Stimulated activated CD8-positive, alpha-beta memory T cell treated with anti-CD3 and anti-CD28 coated beads, Interleukin-15, amount 100 ng/mL, for 1 hour (primary cell): Measurements from ENCODE around the gene SNX24.
"Not testable (repeated sequence)": the region's sequence is repeated elsewhere in the genome, so short reads cannot be mapped to it uniquely, and the experiment has no call there.

ENCODE experiments used
- DNase-seq: peaks from one replicate; pipeline ENCODE4 v3.0.0-alpha.2; 2020; ENCODE audit warnings: low read depth

The SNX24 gene

DNA sequence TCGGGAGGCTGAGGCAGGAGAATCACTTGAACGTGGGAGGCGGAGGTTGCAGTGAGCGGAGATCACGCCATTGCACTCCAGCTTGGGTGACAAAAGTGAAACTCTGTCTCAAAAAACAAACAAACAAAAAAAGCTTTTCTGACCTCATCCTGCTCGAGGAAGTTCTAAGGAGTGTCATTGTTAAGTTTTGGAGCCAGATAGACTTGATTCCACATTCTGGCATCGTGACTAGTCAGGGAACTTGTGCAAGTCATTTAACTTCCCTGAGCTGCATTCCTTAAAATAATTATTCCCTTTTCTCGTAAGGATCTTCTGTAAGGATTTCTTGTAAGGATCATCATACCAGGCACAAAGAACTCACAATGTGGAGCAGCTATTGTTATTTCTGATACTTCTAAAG lies 26.2 kb downstream of the SNX24 start:
- DNase-seq = no peak

DNA sequence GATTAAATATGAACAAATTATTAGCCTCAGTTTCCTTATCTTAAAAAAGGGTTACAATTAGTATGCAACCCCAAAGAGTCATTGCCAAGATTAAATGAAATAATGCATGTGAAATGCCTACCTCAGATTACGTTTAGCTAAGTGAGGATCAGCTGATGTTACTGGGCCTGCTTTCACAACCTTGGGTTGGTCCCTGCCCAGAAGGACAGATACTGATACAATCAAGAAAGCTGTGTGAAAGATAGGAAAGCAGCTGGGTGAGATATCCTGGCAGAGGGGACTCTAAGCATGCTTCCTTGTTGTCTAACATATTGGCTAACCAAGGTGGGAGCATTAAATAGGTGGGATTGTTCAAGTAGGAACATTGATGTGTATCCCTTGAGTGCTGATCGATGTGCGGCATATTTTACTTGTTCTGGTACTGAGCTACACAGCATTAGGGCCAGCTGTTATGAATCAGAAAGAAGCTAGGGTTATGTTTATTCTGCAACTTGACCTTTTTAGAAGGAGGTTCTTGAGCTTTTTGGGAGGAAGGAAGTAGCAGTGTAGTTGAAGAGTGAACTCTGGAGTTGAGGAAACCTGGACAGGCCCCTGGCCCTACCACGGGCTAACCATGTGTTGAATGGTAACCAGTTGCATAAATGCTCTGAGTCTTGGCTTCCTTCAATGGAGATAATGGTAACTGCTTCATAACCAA lies 28.9 kb downstream of the SNX24 start:
- DNase-seq = no peak

DNA sequence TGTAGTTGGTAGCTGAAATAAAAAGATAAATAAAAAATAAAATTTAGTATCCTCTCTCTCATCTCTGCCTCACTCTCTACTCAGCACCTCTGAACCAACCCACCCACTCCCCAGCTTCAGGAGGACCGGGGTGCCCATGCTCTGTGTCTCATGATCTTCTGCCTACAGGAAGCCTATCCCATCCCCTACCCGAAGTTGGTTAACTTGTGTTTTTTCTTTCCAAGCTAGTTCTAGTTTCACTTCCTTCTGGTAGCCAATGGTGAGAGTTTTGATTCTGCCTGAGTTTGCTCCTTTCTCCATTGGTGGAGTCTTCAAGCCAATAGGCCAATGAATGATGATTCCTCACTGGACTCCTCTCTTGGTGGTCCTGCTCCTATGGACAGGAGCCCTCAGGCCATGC lies 32.1 kb downstream of the SNX24 start:
- DNase-seq = no peak

DNA sequence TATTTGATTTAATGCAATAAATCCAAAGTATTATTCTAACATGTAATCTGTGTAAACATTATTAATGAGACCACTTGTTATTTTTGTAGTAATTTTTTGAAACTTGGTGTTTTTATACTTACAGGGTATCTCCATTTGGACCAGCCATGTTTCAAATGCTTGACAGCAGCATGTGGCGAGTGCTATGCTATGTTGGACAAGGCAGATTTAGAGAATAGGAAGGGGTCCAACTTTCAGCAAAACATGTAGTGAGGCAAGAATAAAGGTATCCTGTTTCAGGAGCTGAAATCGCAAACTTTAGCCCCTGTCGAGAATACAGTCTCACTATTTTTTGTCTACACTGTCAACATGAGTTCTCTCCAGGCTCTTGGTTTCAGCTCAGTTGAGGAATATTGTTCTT lies 33.7 kb downstream of the SNX24 start:
- no peak for DNase-seq

DNA sequence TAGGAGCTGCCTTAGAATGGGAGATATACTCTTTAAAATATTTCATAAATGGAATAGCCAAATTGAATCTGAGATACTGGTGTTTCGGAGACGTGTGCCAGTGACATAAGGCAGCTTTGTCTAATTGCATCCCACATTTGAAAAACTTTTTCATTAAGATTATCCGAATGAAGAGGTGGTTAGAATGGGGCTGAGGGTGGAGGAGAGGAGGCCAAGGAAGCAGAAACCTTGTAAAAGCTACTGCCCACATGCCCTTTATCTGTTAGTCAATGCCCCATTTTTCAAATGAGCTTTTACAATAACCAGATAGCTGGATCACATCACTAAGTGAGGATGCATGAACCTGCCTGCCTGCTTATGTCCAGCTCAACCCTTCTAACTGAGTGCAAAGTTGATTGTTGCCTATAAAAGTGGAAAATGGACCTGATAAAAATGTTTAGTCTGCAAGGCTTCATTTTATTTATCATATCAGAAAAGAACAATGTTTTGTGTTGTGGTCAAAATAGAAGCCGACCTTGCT lies 34.8 kb downstream of the SNX24 start:
- no peak for DNase-seq

DNA sequence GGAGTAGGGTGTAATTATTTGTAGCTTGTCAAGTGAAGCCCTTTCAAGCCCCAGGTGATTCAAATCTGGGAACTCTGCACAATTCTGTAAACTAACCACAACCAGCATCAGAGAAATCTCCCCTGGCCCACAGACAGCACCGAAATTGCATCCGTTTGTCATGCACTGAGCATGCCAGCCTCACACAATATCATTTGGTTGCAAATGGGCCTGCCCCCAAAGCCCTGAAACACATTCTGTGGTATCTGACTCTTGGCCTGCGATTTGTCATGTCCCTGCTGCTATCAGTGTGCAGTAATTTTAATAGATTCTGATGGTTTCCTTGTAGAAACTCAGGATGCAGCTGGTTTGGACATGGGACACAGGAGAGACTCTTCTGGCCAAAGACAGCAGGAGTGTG lies 35.3 kb downstream of the SNX24 start:
- no peak for DNase-seq

DNA sequence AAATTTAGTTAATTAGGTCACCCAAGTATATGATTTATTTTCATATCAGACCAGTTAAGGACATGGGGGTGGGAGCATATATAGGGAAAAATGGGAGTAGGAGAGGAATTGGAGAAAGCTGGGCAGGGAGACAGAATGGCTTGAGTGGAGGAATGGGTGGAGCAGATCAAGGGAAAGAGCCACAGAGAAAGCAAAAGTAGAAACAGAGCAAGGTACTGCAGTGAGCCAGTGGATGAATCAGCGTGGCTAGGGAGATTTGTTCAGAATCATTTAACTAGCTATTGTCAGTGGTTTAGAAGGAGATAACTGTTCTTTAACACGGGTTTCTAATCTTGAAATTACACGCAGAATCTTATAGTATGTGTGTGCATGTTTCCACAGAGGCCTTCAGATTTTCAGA lies 37.4 kb downstream of the SNX24 start:
- no peak for DNase-seq

DNA sequence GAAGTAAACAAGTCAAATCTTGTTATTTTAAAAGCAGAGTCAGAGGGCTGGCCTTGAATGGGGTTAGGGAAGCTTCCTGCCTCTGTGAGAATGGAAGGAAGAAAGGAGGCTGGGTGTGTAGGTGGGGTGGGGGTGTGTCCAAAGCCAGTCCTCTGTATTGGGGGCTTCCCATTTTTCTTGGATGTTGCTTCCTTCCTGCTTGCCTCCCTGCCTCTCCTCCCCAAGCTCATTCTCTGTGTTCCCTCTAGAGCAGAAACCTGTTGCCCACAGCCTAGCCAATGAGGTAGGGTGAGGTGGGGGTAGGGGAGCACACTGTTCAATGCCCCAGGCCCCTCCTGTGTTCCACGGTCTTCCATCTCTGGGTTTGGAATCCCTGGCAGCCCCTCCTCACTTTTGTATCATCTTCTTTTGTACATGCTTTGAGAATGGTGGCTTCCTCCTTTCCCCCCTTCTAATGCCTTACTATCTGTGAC lies 39.7 kb downstream of the SNX24 start:
- no peak for DNase-seq

DNA sequence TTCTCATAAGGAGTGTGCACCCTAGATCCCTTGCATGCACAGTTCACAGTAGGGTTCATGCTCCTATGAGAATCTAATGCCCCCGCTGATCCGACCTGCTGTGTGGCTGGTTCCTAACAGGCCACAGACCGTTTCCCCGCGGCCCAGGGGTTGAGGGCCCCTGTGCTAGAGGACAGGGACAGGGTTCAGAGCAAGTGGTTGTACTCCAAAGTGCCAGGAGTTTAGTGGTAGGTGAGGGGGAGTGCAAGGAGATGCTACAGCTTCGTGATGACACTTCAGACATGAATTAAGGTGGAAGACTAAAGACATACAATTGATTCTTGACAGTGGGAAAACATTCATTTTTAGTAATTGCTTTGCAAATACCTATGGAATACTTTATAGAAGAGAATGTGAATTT lies 40.5 kb downstream of the SNX24 start:
- DNase-seq = no peak

DNA sequence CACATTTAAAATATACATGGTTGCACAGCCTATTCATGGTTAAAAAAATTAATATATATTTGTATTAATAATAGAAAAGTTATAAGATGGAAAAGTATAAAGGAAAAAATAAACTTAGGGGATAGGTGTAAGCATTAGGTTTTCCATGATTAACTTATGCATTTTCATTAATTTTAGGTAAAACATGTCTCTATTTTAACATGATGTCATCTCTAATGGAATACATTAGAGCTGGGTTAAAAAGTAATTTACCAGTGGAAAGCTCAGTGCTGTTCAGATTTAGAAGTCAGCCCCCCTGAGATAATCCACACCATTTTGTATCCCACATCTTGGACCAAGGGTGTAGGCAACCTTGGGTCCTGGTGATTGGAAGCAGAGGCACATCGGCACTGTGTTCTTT lies 49.7 kb downstream of the SNX24 start:
- no peak for DNase-seq

DNA sequence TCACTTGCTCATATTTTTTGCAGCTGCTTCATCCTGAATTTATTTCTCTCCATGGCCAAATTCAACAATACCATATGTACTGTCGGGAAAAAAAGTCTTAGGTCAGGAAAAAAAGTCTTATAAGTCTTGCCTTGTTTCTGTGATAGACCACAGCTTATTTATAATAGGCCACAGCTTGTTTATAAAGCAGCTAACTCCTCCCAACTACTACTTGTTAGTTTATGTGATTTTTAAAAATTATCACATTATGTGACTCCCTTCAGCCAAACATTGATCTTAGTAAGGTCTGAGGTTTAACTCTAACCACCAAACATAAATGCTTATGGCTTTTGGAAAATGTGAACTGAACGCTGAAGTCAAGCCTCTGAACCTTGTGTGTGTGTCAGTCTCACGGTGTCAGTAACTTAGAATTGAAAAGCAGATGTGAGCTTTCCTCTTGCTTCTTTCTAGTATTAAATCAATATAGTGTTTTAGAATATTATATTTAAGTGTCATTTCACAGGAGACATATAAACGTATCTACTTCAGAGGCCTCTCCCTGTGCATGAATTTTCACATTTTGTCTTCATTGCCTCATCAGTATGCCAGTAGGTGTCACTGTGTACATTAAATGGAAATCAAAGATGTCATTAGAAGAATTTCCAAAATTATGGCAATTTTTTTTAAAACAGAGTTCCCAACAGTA lies 51.3 kb downstream of the SNX24 start:
- no peak for DNase-seq

DNA sequence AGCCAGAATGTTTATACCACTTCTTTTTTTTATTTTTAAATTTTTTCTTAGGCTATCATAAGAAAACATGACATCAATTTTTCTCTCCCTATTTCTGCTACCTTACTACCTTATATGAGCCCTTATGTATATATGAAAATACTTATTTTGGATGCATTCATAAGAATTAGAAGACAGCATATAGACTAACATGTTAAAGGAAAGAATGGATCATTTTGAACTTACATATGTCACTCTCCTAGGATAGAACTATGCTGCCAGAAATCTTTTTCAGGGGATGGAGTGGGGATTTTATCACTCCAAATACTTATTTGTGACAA lies 51.8 kb downstream of the SNX24 start:
- DNase-seq = no peak

DNA sequence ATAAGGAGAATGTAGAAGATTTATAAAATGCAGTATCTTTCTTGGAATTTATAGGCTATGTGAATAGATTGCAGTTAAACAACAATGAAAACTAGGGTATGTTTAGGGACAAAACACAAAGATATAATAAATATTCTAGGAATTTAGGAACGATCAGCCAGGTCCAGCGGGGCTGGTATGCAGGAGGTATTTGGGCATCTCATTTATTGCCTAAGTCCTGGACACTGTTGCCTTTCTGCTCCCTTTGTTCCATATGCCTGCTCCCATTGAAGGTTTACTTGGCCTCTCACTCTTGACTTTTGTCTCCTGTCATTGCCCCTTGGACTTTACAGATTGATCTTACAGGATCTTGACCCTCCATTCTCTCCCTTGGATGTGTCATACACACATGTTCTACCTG lies 55.9 kb downstream of the SNX24 start:
- no peak for DNase-seq

DNA sequence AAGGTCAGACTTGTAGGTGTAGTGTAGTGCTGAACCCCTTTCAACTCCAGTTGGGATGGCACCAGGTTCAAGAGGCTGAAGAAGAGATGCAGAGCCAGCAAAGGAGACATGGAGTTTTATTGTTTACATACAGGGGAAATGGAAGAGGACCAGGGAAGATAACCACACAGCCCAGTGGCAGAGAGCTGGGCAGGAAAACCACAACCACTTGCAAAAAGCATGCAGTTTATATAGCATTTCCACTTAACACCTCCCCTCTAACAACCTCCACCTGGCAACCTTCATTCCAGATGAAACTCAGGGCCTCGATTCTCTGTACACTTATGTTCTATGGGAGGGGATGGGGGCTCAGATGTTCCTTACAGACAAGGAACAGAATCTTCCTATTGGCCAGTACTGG lies 56.9 kb downstream of the SNX24 start:
- DNase-seq = no peak

DNA sequence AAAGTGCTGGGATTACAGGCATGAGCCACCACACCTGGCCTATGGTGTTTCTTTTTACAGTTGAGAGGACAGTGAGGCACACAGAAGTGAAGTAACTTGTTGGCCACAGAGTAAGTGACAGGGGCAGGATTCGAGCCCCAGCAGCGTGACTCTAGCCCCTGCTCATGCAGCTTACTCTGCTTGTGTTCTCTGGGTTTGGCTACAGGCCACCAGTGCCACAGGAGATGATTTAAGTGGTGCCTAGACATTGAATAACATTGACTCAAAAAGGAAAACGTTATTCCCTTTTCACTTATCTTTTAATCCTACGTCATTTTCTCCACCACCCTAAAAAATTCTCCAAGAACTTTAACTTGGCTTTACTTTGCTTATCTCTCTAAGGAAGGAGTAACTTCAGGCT lies 61.4 kb downstream of the SNX24 start:
- no peak for DNase-seq

DNA sequence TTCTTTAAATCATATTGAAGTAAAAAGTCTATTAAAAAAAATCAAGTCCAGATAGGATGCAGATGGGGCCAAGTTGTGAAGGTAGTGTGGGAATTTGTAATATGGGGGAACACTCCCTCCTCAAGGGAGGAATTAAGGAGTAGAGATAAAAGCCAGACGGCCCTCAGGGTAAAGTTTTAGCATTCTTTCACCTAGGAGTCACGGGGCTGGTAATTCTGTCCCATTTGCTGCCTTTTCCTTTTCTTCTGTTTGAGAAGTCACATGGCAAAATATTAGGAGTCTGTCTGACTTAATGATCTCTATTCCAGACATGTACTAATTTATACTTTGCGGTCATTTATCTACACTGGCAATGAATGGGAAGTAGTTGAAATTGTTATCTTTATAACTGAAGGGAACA lies 61.9 kb downstream of the SNX24 start:
- no peak for DNase-seq

DNA sequence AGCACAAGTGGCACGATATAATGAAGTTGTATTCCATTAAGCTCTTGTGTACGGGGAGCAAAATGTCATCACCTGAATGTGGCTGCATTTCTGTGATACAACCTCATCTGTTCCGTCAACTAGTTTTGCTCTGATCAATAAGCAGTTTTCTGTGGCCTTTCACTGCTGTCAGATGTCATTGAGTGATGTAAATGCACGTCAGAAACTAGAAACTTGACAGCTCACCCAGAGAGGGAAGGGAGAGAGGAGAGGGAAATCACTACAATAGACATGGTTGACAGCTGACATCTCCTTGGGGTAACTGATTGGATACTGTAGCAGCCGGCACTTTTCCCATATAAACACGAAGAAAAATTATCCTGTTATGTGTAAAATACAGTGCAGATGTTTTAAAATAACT lies 62.7 kb downstream of the SNX24 start:
- DNase-seq = no peak

DNA sequence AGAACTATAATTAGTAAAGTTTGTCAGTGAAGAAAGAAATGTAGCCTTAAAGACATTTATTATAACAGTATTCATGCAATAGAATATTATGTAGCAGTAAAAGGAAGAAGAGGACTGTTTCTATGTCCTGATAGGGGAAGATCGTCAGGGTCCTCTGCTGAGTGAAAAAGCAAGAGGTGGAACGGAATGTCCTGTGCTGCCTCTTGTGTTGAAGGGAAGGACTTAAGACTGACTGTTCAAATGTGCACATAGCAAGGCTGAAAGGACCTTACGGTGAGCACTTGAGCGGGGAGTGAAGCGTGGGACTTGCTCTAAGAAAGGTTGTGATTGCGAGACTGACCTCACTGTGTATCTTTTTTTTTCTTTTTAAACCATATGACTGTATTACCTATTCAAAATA lies 63.2 kb downstream of the SNX24 start:
- no peak for DNase-seq

DNA sequence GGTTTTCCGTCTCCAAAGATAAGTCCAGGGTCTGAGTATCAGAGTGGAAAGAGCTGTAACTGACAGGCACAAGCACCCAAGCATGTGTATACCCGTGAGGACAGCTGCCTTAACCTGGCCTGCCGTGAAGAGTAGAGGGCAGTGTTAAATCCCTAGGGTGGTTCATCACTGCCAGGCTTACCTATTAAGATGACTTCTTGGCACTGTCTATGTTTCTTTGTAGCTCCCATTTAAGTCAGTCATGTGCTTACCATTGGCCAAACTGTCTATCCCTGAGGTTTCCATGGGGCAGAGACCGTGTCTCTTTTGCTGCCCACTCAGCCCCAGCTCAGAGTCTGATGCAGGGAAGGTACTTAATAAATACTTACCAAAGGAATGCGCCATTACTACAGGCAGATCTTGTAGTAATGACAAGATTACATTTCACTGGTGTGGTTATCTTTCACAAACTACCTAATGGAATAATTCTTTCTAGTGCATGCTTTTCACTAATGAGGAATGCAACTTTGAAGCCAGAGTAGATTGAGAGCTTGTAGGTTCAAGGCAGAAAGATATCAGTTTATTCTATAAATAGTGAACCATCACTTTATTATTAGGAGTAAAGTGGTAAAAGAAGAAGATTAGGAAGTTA lies 64.2 kb downstream of the SNX24 start:
- no peak for DNase-seq

DNA sequence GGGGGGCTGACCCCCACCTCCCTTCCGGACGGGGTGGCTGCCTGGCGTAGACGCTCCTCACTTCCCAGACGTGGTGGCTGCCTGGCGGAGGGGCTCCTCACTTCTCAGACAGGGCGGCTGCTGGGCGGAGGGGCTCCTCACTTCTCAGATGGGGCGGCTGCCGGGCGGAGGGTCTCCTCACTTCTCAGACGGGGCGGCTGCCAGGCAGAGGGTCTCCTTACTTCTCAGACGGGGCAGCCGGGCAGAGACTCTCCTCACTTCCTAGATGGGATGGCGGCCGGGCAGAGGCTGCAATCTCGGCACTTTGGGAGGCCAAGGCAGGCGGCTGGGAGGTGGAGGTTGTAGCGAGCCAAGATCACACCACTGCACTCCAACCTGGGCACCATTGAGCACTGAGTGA lies 68.0 kb downstream of the SNX24 start:
- DNase-seq = not testable (repeated sequence)

DNA sequence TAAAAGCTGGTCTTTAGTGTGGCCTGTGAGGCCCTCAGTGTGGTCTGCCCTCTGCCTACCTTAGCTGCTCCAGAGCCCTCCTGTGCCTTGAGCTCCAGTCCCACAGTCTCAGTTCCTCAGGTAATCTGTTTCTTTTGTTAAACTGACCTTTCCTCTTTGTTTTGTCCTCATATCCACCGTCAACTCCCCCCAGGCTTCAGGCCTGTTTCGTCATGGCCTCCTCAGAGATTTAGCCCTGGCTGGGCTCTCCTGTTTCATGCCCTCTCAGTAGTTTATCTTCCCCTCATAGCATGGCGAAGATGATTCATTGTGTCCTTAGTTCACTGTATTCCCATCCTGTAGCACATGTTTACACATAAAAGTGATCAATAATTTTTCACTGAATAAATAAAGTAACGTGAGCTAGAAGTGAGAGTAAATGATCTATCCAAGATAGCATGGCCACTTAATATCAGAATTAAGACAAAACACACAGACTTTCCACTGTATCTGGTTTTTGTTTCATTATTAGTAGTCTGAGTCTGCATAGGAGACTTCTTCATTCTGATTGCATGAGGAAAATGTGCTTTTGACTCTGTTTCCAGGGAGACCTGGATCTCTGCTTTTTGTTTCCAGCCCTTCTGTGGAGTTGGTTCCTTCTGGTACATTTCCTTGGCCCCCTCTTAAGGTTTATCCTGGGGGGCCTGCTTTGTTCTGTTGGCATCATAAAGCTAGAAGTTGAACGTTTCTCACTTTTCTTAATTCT lies 70.5 kb downstream of the SNX24 start:
- DNase-seq = no peak

DNA sequence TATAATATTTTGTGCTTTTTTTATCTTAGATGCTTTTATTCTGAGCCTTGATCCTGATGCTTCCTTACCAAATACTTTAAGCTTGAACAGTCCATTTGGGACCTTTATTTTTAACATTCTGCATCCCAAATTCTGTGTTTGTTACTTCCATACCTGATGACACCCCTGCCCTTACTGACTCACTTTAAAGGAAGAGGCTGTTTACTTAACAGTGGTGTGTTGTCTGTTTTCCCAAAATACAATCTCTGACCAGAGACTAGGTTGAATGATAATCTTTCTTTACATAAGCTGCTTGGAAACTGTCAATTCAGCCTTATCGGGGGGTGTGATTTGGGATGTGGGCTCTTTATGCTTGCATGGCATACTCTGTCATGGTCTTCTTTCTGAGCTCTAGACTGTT lies 71.1 kb downstream of the SNX24 start:
- no peak for DNase-seq

DNA sequence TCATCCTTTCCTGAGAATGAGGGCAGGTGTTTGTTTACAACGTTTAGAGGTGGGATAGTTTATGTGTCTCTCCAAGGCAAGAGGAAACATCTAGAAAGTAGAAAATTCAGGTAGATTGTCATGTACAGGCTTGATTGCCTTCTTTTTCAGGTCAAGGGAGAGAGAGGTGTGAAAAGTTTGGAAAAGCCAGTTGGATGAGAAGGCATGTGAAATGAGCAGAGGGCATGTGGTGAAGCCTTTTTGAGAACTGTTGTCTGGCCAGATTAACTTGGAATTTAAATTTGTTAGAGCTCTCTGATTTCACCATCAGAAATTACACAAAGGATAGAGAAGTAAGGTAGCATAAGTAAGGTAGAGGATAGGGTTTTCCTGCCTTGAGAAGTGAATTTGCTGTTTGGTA lies 74.6 kb downstream of the SNX24 start:
- DNase-seq = no peak
